GM12874 (cell line): ENCODE results near the gene POP4.

Source experiments
- TF ChIP-seq, protein P1 (sequence below): IDR thresholded peaks from 2 replicates; pipeline ENCODE4 v1.5.1; 2011; ENCODE audit warnings: low read depth, mild to moderate bottlenecking, control low read depth, low read length, moderate library complexity; ENCODE audit not compliant: insufficient read depth

The POP4 gene

DNA sequence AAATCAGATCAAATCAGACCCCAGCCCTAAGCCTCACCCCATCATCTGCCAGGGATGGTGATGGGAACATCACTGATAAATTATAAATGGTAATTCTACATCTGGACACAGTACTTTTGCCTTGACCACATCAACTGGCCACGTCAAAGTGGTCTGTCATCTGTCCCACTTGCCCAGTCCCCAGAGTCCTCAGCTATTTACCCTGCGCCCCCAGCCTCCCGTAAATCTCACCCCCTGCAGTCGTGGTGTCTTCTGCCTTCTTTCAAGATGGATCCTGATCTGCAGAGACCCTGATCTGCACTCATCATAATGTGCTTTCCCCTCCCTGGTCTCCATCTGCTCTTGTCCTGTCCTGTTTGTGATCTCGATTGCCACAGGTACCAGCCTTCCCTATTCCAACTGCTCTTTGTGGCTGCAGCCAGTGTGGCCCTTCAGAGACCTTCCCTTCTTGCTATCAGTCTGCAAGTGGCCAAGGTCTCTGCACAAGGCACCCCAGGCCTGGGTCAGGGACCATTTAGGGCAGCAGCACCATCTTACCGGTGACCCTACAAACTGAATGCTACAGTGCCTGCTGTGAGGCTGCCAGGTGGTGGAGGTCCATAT lies 26.7 kb upstream of the POP4 start:
- TF ChIP-seq, protein P1, sequence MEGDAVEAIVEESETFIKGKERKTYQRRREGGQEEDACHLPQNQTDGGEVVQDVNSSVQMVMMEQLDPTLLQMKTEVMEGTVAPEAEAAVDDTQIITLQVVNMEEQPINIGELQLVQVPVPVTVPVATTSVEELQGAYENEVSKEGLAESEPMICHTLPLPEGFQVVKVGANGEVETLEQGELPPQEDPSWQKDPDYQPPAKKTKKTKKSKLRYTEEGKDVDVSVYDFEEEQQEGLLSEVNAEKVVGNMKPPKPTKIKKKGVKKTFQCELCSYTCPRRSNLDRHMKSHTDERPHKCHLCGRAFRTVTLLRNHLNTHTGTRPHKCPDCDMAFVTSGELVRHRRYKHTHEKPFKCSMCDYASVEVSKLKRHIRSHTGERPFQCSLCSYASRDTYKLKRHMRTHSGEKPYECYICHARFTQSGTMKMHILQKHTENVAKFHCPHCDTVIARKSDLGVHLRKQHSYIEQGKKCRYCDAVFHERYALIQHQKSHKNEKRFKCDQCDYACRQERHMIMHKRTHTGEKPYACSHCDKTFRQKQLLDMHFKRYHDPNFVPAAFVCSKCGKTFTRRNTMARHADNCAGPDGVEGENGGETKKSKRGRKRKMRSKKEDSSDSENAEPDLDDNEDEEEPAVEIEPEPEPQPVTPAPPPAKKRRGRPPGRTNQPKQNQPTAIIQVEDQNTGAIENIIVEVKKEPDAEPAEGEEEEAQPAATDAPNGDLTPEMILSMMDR, result no peak

DNA sequence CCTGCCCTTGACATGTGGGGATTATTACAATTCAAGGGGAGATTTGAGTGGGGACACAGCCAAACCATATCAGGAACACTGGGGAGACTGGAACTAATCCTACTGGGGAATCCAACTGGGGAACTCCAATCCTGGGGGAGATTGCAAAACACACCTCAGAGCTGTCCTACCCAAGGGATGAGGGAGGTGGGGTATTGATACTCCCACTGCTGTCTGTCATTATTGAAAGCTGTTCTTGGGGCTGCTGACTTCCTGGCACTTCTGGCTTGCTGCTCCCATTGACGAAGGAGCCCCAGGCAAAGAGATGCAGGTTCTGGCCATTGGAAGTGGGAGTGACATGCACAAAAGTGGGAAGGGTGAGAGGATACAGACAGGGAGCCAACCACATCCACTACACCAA lies 24.7 kb upstream of the POP4 start:
- TF ChIP-seq, protein P1, result no peak

DNA sequence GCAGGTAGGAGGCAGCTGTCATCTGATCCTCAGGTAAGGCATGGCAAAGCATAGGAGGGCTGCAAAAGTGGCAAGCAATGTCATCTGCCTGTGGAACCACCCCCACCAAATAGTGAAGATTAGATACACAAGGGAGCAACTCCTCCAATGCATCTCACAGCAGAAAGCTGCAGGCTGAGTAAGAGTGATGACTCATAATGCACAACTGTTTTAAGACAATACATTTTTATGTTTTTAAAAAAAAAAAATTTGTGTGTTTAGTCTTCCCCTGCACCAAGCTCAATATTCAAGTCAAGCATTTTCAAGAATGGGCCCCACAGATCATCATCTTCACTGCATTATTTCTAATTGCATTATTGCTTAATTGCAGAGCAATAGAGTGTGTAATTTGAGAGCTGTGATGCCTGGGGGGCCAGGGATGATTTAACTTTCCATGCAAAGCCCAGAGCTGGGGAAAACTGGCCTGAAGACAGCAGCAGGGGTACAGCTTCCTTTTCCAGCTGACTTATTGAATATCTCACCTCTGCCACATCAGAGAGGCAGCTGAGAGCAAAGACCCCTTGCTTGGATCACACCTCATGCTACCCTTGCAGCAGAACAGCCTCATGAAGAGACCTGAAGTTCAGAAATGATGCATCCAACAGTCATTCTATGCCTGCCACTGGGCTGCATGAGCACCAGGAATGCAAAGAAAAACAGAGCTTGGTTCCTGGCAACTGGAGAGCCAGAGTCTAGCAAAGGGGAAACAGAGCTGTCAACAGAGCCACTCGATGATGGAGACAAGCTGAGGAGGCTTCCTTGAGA lies 22.7 kb upstream of the POP4 start:
- TF ChIP-seq, protein P1, result no peak

DNA sequence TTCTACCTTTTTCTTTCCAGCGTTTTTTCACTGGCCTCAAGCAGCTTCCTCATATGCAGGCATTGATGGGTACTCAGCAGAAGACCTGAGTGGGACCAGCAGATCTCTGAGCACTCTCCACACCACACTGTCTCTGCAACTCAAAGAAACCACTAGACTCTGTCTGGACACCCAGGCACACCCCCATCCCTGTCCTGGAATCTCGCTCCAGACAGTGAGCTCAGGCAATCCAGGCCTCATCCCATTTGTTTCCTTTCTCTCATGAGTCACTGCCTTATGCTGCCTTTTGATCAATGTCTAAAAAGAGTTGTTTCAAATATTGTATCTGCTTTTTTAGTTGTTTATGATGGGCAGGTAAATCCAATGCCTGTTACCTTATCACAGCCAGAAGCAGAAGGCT lies 19.7 kb upstream of the POP4 start:
- TF ChIP-seq, protein P1, result no peak

DNA sequence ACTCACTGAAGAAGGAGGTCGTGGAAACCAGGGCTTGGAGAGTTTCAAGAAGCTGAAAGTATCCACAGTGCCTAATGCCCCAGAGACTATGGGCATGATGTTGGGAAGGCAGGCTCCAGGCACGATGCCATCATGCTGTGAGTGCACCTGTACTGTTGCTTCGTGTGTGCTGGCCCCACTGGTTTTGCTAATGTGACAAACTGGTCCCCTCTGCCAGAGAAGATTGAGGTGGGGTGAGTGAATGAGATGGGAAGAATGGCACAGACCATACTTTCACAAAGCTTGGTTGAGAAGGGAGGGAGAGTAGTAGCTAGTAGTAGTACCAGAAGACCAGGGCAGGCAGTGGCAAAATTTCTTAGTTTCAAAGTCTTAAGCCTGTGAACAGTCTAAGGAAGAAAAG lies 19.0 kb upstream of the POP4 start:
- TF ChIP-seq, protein P1, result no peak

DNA sequence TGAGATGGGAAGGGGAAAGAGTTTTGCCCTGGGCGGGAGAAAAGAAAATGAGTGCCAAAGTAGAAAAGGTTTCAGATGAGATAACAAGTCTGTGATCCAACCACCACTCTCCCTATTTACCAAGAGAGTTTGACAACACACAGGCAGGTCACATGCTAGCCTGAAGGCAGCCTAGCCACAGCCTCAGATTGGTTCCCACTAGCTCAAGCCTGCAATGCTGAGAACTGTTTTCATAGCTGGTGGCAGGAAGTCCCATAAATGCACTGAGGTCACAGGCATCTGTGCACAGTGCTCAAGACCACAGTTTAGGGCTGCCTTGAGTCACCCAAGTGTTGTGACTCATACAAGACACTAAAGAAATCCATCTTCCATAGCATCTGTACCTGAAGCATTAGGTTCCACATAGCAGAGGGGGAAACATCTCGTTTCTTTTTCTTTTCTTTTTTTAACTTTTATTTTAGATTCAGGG lies 18.5 kb upstream of the POP4 start:
- TF ChIP-seq, protein P1, result no peak

DNA sequence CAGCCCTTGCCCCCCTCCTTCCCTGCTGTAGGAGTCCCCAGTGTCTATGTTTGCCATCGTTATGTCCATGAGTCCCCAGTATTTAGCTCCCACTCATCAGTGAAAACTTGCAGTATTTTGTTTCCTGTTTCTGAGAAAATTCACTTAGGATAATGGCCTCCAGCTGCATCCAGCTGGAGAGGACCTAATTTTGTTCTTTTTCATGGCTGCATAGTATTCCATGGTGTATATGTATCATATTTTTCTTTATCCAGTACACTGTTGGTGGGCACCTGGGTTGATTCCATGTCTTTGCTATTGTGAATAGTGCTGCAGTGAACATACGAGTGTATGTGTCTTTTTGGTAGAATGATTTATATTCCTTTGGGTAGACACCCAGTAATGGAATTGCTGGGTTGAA lies 18.0 kb upstream of the POP4 start:
- TF ChIP-seq, protein P1, result no peak
